Esophagus muscularis mucosa (tissue), 4 donors: Measurements from ENCODE around the gene GRP.

Experiments
- EP300 ChIP-seq: sonication (generic); formaldehyde crosslinking; IDR thresholded peaks from one replicate; pipeline ENCODE4 v1.6.1; 2017; ENCODE audit warnings: antibody characterized with exemption
- POLR2A ChIP-seq: fragments of 450-650 bp; IDR thresholded peaks from one replicate; pipeline ENCODE4 v1.6.1; 2017; ENCODE audit warnings: antibody characterized with exemption, moderate library complexity, mild to moderate bottlenecking, low read depth
- TF ChIP-seq, protein P1 (sequence below), 3 experiments: fragments of 200-600 bp in 2 of 3; fragments of 450-650 bp in 1 of 3; sonication (generic) in 2 of 3; IDR thresholded peaks; one replicate each; pipeline ENCODE4 v1.5.1; 2017 to 2019; ENCODE audit warnings: antibody characterized with exemption in 3 of 3, mild to moderate bottlenecking in 2 of 3, moderate library complexity in 1 of 3

- TF ChIP-seq, protein P1, sequence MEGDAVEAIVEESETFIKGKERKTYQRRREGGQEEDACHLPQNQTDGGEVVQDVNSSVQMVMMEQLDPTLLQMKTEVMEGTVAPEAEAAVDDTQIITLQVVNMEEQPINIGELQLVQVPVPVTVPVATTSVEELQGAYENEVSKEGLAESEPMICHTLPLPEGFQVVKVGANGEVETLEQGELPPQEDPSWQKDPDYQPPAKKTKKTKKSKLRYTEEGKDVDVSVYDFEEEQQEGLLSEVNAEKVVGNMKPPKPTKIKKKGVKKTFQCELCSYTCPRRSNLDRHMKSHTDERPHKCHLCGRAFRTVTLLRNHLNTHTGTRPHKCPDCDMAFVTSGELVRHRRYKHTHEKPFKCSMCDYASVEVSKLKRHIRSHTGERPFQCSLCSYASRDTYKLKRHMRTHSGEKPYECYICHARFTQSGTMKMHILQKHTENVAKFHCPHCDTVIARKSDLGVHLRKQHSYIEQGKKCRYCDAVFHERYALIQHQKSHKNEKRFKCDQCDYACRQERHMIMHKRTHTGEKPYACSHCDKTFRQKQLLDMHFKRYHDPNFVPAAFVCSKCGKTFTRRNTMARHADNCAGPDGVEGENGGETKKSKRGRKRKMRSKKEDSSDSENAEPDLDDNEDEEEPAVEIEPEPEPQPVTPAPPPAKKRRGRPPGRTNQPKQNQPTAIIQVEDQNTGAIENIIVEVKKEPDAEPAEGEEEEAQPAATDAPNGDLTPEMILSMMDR (IDR thresholded peaks at IDR 0.05) = no peak
- TF ChIP-seq POLR2A (no peak), EP300 (no peak)
These were observed 22.3 kb upstream of the GRP start for GRCh38 chr18:59197636-59198035.
